Endodermal cell (in vitro differentiated cells): Measurements from ENCODE around the gene ZNF407. TPM values are rescaled to one million over a fixed set of nuclear protein-coding genes. Genes with fewer than 3 reads are reported as not detected.

ENCODE experiments used
- DNase-seq: peaks from one replicate; pipeline ENCODE4 v3.0.0-alpha.2; 2017
- H3K27ac ChIP-seq: 2 replicates; pipeline ENCODE4 v1.5.1; 2013; ENCODE audit warnings: mild to moderate bottlenecking, low read depth, low read length, moderate library complexity
- H3K27me3 ChIP-seq: 2 replicates; pipeline ENCODE4 v1.6.1; 2013; ENCODE audit warnings: mild to moderate bottlenecking, low read length, moderate library complexity; ENCODE audit not compliant: insufficient read depth, control insufficient read depth, poor library complexity, severe bottlenecking
- H3K36me3 ChIP-seq: 2 replicates; pipeline ENCODE4 v1.7.0; 2013; ENCODE audit warnings: mild to moderate bottlenecking, low read length, moderate library complexity; ENCODE audit not compliant: control insufficient read depth, insufficient read depth
- H3K4me1 ChIP-seq: one replicate; pipeline ENCODE4 v1.7.0; 2013; ENCODE audit warnings: low read length; ENCODE audit not compliant: control insufficient read depth, insufficient read depth
- H3K4me3 ChIP-seq: 2 replicates; pipeline ENCODE4 v1.5.1; 2013; ENCODE audit warnings: mild to moderate bottlenecking, low read length, moderate library complexity
- H3K9ac ChIP-seq: 2 replicates; pipeline ENCODE4 v1.6.1; 2013; ENCODE audit warnings: mild to moderate bottlenecking, low read length, moderate library complexity; ENCODE audit not compliant: poor library complexity, severe bottlenecking; ENCODE audit errors: extremely low read depth
- H3K9me3 ChIP-seq: 2 replicates; pipeline ENCODE4 v1.6.1; 2013; ENCODE audit warnings: mild to moderate bottlenecking, low read length, moderate library complexity; ENCODE audit not compliant: control insufficient read depth
- H3K27ac Mint-ChIP-seq: 2 replicates; pipeline ENCODE4 v1.8.0; 2020; ENCODE audit warnings: mixed read lengths
- H3K27me3 Mint-ChIP-seq: 2 replicates; pipeline ENCODE4 v1.8.0; 2021; ENCODE audit warnings: mild to moderate bottlenecking, mixed read lengths; ENCODE audit not compliant: insufficient read depth
- H3K36me3 Mint-ChIP-seq: 2 replicates; pipeline ENCODE4 v1.8.0; 2020; ENCODE audit warnings: low read depth, mixed read lengths
- H3K4me1 Mint-ChIP-seq: 2 replicates; pipeline ENCODE4 v1.8.0; 2020; ENCODE audit warnings: mixed read lengths
- H3K4me3 Mint-ChIP-seq: 2 replicates; pipeline ENCODE4 v1.8.0; 2020; ENCODE audit warnings: mild to moderate bottlenecking, moderate library complexity, mixed read lengths
- H3K9me3 Mint-ChIP-seq: 2 replicates; pipeline ENCODE4 v1.8.0; 2020; ENCODE audit warnings: mild to moderate bottlenecking, mixed read lengths
- CTCF ChIP-seq: fragments of 200-600 bp; sonication (generic); conservative IDR thresholded peaks from 2 replicates; pipeline ENCODE4 v1.5.0; 2021; ENCODE audit warnings: antibody characterized with exemption, mild to moderate bottlenecking
- WGBS, 2 experiments: methylation state at CpG; one replicate each; pipeline versions ENCODE4 v1.1.5 to v1.1.7; 2013; ENCODE audit warnings: missing lambda C conversion rate in 2 of 2, mixed read lengths in 1 of 2; ENCODE audit not compliant: insufficient coverage in 1 of 2, insufficient read length in 1 of 2; 5-methylcytosine and 5-hydroxymethylcytosine counted together
- total RNA-seq, 2 donors: library from RNA; stranded (reverse); fragmentation: NEBNext Ultra II Directional in 1 of 2; extraction: Animal tissue kit (Norgen Biotek cat#: 25700) in 1 of 2; gene quantifications; 2 replicates in 1 of 2; 3 replicates in 1 of 2; pipeline ENCODE4 v1.2.1, GENCODE V29; 2021

The ZNF407 gene
- total RNA-seq, 2 donors from 2014 or later = 7.6 to 13.1 TPM

- Histone ChIP-seq H3K9me3 (no peaks in the 10 kb centered on the region), H3K36me3 (no peaks in the 10 kb centered on the region), H3K27me3 (no peaks in the 10 kb centered on the region), H3K4me3 (no peak overlapping the region), H3K9ac (no peak overlapping the region), H3K4me1 (no peaks in the 10 kb centered on the region), H3K27ac (no peak overlapping the region)
- Mint-ChIP-seq H3K4me1 (no peaks in the 10 kb centered on the region), H3K9me3 (no peaks in the 10 kb centered on the region), H3K4me3 (no peak overlapping the region), H3K27me3 (no peaks in the 10 kb centered on the region), H3K27ac (no peak overlapping the region), H3K36me3 (no peaks in the 10 kb centered on the region)
- WGBS, 2 experiments = 87 to 98% methylated on average over 6 to 7 of the region's 7 CpGs
- TF ChIP-seq CTCF = no peak
- DNase-seq = no peak
These were observed 511.6 kb downstream of the ZNF407 start for GRCh38 chr18:75109319-75109691.

- Mint-ChIP-seq H3K36me3 (no peaks in the 10 kb centered on the region), H3K27me3 (no peaks in the 10 kb centered on the region), H3K4me1 (no peaks in the 10 kb centered on the region), H3K27ac (no peak overlapping the region), H3K4me3 (no peak overlapping the region), H3K9me3 (no peaks in the 10 kb centered on the region)
- DNase-seq = no peak
- no peaks in the 10 kb centered on the region for H3K36me3 ChIP-seq
- H3K27ac ChIP-seq = no peak overlapping the region
- WGBS, 2 experiments = 89 to 95% methylated on average over 6 to 10 of the region's 10 CpGs
- no peak overlapping the region for H3K4me3 ChIP-seq
- TF ChIP-seq CTCF = no peak
- no peaks in the 10 kb centered on the region for H3K4me1 ChIP-seq
- H3K27me3 ChIP-seq = no peaks in the 10 kb centered on the region
- H3K9me3 ChIP-seq = no peaks in the 10 kb centered on the region
- H3K9ac ChIP-seq = no peak overlapping the region
These were observed 512.1 kb downstream of the ZNF407 start for GRCh38 chr18:75109819-75110218.

- H3K9me3 ChIP-seq = no peaks in the 10 kb centered on the region
- no peak for DNase-seq
- H3K9ac ChIP-seq = no peak overlapping the region
- H3K36me3 Mint-ChIP-seq = no peaks in the 10 kb centered on the region
- no peak overlapping the region for H3K4me3 ChIP-seq
- H3K27me3 ChIP-seq = no peaks in the 10 kb centered on the region
- no peaks in the 10 kb centered on the region for H3K9me3 Mint-ChIP-seq
- H3K4me1 ChIP-seq = no peaks in the 10 kb centered on the region
- whole genome bisulfite sequencing, 2 experiments = 92 to 93% methylated on average over 7 to 9 of the region's 9 CpGs
- H3K4me1 Mint-ChIP-seq = no peaks in the 10 kb centered on the region
- no peak overlapping the region for H3K27ac Mint-ChIP-seq
- H3K27me3 Mint-ChIP-seq = no peaks in the 10 kb centered on the region
- TF ChIP-seq CTCF = no peak
- no peaks in the 10 kb centered on the region for H3K36me3 ChIP-seq
- H3K27ac ChIP-seq = no peak overlapping the region
- H3K4me3 Mint-ChIP-seq = no peak overlapping the region
These were observed 512.6 kb downstream of the ZNF407 start for GRCh38 chr18:75110311-75110710.
